ENCODE measurements around the gene SCAI.
"Not testable (repeated sequence)": the region's sequence is repeated elsewhere in the genome, so short reads cannot be mapped to it uniquely, and the experiment has no call there.

Gene SCAI

DNA sequence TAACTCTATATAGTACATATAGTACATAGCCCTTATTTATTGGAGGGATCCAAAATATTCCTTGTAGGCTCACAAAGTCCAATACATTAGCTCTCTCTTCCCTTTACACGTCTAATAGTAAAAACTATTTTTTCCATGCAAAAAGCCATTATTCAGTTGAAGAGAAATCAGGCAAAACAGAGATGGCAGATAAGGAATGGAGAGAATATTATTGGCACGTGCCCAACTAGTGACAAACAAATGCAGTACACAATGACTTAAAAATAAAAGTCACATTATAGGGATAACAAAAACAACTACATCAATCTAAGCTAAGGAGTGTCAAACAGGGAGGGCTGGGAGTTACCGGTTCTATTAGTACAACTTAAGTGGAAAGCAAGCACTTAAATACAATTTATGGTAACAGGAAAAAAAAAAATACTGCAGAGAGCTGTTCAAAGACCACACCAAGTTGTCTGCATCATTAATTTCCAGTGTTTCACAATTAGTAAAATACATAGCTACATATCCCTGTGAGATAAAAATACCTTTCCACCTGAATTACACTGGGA lies 4.1 kb upstream of the SCAI start:
- no peak for DNase-seq

- no peak for DNase-seq
These were observed 2.9 kb upstream of the SCAI start for GRCh38 chr9:125146247-125146646.

DNA sequence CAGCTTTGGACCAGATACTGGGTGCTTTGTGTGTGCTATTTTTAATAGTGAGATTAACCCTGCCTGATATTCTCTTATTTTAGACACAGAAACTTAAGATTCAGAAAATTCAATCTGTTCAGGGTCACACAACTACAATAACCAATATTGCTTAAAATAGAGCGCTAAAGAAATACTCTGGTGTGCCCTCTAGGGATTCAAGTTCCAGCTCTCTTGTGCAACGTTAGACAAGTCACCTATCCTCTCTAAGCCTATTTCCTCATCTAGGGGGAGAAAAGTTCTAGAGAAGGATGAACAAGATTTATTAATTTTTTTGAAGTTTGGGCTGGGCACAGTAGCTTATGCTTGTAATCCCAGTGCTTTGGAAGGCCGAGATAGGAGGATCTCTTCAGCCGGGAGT lies 2.1 kb upstream of the SCAI start:
- no peak for DNase-seq

- DNase-seq: no peak
These were observed 560 bp downstream of the SCAI start for GRCh38 chr9:125142560-125143376.

DNA sequence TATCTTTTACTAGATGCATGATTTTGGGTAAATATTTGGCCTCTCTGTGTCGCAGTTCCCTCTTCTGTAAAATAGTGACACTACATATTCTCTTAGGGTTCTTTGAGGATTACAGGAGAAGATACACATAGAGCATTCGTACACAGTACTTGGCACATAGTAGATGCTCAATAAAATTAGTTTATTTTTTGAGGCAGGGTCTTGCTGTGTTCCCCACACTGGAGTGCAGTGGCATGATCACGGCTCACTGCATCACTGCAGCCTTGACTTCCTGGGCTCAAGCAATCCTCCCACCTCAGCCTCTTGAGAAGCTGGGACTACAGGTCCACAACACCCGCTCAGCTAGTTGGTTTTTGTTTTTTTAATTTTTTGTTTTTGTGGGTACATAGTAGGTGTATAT lies 1.6 kb downstream of the SCAI start:
- DNase-seq: no peak

GRCh38 chr9:125141251-125141650 lies 2.1 kb downstream of the SCAI start:
- DNase-seq: no peak

DNA sequence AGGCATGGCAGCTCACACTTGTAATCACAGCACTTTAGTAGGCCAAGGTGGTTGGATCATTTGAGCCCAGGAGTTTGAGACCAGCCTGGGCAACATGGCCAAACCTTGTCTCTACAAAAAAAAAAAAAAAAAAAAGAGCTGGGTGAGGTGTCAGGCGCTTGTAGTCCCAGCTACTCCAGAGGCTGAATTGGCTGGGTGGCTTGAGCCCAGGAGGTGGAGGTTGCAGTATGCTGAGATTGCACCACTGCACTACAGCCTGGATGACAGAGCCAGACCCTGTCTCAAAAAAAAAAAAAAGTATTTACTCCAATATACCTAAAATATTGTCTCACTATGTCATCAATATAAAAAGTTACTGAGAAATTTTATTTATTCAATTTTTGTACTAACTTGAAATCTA lies 2.8 kb downstream of the SCAI start:
- no peak for DNase-seq

DNA sequence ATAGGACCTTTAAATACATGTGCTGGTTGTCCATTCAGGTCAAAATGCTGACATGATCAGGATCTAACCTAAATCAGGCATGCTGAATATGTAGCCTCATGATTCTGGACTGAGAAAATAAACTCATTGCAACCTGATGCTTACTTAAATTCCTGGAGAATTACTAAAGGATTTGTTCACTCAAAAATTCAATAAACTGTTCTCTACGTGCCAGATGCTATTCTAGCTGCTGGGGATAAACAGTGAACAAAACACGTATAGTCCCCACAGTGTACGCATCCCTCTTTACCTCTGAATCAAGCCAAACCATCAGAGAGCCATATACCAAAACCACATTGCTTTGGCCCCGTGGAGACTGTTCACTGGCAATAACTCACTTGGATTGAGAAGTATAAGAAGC lies 6.1 kb downstream of the SCAI start:
- no peak for DNase-seq

DNA sequence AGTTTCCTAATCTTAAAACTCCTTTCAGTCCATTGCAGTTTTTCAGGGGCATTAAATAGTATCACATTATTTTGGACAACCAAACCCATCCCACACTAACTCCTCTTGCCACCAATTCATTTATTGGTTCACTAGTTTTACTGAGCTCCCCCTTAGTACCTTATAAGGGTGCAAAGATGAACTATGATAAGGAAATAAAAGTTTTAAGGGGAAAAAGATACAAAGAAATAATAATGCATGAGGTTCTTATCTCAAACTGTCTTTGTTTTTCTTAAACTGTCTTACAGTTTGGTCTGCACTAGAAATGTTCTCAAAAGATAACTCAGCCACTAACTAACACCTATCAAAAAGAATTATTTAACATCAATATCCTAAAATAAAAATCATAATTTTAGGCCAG lies 8.4 kb downstream of the SCAI start:
- DNase-seq: no peak

DNA sequence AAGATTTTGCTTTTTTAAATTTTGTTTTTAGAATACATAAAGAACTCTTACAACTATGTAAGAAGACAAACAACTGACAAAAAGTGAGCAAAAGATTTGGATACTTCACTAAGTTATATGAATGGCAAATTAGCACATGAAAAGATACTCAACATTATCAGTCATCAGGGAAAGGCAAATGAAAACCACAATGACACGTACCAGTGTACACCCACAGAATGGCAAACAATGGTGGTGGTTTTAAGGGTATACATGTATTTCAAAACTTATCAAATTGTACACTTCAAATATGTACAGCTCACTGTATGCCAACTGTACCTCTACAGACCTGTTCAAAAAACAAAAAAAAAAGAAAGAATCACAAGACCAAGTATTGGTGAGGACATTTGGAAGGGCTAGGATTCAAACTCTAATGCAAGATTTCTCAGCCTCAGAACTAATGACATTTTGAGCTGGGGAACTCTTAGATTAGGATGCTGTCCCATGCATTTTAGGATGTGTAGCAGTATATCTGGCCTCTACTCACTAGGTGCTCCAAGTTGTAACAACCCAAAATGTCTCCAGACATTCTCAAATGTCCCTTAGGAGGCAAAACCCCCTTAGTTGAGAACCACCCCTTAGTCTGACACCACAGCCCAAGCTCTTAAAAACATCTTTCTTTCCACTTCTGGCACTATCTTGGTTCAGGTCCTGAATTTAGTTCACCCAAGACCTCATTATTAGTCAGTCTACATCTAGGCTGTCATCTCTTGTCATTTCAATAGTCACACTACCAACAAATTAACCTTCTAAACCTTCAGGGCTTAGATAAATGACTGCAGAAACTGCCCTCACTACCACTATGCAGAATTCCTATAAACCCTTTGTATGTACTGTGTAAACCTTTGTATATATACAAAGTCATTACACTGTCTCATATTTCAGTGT lies 9.7 kb downstream of the SCAI start:
- no peak for DNase-seq

DNA sequence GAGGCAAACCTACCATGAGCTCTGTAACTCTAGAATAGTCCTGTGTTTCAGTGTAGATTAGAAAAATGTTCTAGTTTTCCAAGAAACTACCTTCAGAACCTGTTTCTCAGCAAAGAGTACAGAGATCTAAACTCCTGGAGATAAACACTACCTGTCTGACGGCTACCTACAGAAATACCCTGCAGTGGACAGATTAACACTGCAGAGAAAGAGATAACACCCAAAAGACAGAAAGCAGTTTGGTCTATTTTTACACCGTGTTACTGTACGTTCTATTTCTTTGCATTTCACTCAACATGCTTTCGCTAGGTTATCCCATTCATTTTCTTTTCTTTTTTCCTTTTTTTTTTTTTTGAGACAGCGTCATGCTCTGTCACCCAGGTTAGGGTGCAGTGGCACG lies 11.6 kb downstream of the SCAI start:
- no peak for DNase-seq

- DNase-seq: no peak
These were observed 17.1 kb downstream of the SCAI start for GRCh38 chr9:125126019-125126746.

- DNase-seq: no peak
These were observed 17.8 kb downstream of the SCAI start for GRCh38 chr9:125125523-125125922.

- no peak for DNase-seq
These were observed 22.2 kb downstream of the SCAI start for GRCh38 chr9:125121146-125121545.

DNA sequence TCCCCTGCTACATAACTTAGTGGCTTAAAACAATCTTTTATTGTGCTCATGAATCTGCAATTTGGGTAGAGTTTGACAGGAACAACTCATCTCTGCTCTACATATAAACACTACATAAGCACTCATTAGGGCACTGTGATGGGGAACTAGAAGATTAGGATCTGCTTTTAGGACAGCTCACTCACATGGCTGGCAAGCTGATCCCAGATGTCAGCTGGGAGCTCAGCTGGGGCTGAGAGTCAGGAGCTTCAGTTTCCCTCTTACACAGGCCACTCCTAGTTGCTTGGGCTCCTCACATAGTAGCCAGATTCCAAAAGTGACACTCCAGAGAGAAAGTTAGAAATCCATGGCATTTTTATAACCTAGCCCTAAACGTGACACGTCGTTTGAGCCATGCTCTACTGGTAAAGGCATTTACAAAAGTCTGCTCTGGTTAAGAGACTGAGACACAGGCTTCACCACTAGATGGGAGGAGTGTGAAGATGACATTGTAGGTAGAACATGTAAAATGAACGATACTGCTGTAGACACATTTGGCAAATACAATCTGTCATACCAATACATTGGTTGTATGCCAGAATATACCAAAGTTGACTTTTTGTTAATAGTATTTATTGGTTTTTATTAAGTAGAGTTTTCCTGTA lies 23.6 kb downstream of the SCAI start:
- DNase-seq: no peak

DNA sequence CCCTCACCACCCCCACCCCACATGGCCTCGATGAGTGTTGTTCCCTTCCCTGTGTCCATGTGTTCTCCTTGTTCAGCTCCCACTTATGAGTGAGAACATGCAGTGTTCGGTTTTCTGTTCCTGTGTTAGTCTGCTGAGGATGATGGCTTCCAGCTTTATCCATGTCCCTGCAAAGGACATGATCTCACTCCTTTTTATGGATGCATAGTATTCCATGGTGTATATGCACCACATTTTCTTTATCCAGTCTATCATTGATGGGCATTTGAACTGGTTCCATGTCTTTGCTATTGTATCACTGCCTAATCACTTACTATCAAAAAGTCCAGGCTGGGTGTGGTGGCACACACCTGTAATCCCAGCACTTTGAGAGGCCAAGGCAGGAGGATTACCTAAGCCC lies 24.6 kb downstream of the SCAI start:
- not testable (repeated sequence) for DNase-seq

GRCh38 chr9:125114503-125114902 lies 28.8 kb downstream of the SCAI start:
- not testable (repeated sequence) for DNase-seq

- no peak for DNase-seq
These were observed 32.9 kb downstream of the SCAI start for GRCh38 chr9:125110464-125110863.

GRCh38 chr9:125108541-125108940 lies 34.8 kb downstream of the SCAI start:
- not testable (repeated sequence) for DNase-seq

DNA sequence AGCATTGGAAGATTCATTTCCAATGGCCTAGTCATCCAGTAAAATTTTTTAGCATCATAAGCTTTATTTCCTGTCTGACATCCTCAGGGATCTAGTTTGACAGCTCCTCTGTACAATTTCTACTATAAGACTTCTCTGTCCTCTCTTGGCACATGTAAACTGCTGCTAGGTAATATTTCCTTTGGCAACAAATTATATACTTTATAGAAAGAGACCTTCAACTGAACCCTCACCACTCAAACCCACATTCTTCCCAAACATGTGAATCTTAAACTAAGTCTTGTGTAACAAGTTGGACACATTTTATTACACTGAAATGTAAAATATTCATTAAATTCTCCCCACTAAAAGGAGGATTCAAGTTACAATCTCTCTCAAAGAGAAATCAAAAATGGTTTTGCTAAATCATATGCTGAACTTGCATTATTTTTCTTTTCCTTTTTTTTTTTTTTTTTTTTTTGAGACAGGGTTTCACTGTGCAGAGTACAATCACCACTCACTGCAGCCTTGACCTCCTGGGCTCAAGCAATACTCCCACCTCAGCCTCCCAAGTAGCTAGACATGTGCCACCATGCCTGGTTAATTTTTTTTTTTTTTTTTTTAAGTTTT lies 36.9 kb downstream of the SCAI start:
- no peak for DNase-seq

DNA sequence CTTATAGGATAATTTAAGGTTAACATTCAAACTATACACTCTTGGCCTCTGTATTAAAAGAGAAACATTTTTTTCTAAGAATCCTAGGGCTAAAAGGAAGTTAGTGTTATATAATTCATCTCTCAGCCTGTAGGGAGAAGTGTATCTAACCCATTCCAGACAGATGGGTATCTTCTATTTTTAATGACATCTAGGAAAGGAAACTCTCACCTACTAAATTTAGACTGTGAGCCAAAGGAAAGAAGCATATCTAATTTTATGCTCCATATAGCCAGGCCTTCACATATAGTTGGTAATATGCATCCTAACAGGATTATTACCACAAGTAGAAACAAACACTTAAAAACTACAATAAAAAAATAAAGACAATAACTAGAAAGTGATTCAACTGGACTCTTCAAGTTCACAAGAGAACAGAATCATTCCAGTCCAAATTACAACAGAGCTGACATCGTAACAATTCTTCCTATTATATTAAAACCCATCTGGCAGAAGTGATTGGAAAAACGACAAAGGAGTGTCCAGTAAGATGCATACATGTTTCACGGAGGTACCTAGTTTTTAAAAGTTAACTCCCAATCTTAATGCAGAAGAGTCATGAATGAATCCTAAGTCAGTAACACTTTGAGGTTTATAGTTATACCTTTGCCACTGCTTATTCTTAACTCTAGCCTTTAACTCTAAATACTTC lies 39.4 kb downstream of the SCAI start:
- no peak for DNase-seq

All from NCI-H1092 (cell line).